Germinal center (tissue), 1 donor: ENCODE results near the gene GPS2.
"Not testable (repeated sequence)": the region's sequence is repeated elsewhere in the genome, so short reads cannot be mapped to it uniquely, and the experiment has no call there.

Experiments used
- DNase-seq: peaks from one replicate; pipeline ENCODE4 v3.0.0; 2012; ENCODE audit warnings: mixed read lengths, low spot score

The GPS2 gene

DNA sequence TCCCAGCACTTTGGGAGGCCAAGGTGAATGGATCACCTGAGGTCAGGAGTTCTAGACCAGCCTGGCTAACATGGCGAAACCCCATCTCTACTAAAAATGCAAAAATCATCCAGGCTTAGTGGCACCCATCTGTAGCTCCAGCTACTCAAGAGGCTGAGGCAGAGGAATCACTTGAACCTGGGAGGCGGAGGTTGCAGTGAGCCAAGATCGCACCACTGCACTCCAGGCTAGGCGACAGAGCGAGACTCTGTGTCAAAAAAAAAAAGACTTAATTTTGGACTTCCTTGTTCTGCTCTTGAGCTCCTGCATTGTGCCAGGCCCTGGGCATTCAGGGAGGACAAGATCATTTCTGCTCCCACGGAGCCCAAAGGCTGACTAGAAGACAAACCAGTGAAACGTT lies 22.4 kb upstream of the GPS2 start:
- DNase-seq = not testable (repeated sequence)

DNA sequence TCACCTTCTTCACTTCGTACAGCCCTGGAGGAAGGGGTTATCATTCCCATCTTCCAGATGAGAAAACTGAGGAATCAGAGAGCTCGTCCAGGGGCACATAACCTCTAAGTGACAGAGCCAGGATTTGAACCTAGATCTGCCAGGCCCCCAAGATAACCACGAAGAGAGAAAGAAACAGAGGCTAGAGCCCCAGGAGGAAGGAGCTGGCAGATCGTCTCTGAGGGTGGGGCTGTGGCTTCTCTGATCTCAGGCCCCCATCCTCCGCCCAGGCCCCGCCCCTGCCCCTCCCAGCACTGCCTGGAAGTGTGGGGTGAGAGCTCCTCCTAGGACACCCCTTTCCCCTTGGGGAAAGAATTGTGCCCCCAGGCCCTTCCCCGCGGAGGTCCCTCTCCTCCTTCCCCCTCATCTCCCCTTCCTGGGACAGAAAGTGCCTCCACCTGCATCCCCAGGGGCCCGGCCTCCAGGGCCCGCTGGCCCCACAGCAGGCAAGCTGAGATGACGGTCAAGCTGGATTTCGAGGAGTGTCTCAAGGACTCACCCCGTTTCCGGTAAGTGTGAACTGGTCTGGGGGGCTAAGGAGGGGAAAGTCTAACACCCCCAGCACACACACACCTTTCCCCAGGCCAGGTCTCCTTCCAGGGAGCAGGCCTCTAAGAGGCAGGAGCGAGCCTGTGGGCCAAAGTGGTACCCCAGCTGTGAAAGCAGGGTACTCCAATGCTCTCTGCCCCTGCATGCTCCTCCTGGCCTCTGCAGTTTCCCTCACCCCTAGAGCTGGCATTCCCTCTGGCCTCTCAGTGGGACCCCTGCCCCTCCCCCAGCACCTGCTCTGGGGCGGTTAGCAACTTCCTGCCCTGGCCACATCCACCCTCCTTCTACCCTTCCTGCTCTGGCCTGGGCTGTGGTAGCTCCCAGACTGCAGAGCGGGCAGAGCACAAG lies 21.3 kb upstream of the GPS2 start, which contains the start of gene ACAP1:
Gene ACAP1, plus strand, starts transcription at position 290 of the 936 bp plus-strand sequence. Its CDS starts 206 bp downstream, at position 496.
- peak; percentile 75 for DNase-seq

DNA sequence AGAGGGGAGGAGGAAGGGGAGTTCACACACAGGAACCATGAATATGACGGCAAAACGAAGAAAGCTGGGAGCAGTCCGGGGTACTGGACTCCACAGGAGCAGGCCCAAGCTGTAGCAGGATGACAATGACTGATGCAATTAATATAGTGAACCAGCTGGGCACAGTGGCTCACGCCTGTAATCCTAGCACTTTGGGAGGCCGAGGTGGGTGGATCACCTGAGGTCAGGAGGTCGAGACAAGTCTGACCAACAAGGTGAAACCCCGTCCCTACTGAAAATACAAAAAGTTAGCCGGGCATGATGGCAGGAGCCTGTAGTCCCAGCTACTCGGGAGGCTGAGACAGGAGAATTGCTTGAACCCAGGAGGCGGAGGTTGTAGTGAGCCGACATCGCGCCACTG lies 20.6 kb upstream of the GPS2 start:
- not testable (repeated sequence) for DNase-seq

GRCh38 chr17:7334938-7335538 lies 19.9 kb upstream of the GPS2 start:
- DNase-seq = no peak

- not testable (repeated sequence) for DNase-seq
Observed at GRCh38 chr17:7332600-7333069, 17.5 kb upstream of the GPS2 start.

GRCh38 chr17:7332111-7332510 lies 17.0 kb upstream of the GPS2 start:
- no peak for DNase-seq

GRCh38 chr17:7330638-7331015 lies 15.5 kb upstream of the GPS2 start:
- no peak for DNase-seq

GRCh38 chr17:7329997-7330637 lies 15.0 kb upstream of the GPS2 start:
- peak; percentile 91 for DNase-seq

- peak; percentile 97 for DNase-seq
Observed at GRCh38 chr17:7329374-7329996, 14.3 kb upstream of the GPS2 start.

GRCh38 chr17:7328840-7329373 lies 13.7 kb upstream of the GPS2 start, which contains the start of gene NEURL4:
Gene NEURL4, minus strand, starts transcription at chr17:7329335. Its CDS starts 23 bp downstream, at chr17:7329312.
- no peak for DNase-seq

- no peak for DNase-seq
Observed at GRCh38 chr17:7328009-7328408, 12.8 kb upstream of the GPS2 start.

DNA sequence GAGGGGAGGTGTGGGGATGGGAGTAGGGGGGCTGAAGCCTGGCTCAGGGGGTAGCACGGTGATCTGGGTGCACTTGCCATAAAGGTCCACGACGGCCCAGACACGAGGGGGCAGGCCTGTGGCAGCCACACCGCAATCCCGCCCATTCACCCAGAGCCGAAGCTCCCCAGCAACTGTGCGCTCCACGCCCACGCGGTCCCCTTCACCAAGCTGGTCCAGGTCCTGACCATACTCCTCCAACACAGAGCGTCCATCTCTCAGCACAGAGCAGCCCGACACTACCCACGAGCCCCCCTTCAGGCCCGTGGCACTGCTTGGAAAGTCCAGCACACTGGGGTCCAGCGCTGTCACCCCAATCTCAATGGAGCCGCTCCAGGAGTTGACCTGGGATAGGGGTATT lies 12.3 kb upstream of the GPS2 start:
- DNase-seq = no peak

GRCh38 chr17:7327056-7327455 lies 11.9 kb upstream of the GPS2 start:
- no peak for DNase-seq

- no peak for DNase-seq
Observed at GRCh38 chr17:7326186-7326585, 11.0 kb upstream of the GPS2 start.

GRCh38 chr17:7325031-7325528 lies 9.9 kb upstream of the GPS2 start:
- no peak for DNase-seq

DNA sequence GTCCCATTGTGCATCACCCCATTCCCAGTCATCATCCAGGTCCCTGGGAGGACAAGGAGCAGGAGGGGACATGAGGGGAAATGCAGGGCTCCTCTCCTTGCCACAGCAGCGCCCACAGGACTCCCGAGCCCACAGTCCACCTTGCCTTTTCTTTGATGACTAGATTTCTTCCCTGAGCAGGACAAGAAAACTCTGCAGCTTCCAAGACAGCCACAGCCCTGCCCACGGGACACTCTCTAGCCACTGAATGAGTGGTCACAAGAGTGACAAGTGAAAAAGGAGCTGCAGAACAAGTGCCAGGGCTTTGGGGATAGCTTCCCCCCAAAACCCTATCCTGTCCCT lies 9.2 kb upstream of the GPS2 start:
- no peak for DNase-seq

DNA sequence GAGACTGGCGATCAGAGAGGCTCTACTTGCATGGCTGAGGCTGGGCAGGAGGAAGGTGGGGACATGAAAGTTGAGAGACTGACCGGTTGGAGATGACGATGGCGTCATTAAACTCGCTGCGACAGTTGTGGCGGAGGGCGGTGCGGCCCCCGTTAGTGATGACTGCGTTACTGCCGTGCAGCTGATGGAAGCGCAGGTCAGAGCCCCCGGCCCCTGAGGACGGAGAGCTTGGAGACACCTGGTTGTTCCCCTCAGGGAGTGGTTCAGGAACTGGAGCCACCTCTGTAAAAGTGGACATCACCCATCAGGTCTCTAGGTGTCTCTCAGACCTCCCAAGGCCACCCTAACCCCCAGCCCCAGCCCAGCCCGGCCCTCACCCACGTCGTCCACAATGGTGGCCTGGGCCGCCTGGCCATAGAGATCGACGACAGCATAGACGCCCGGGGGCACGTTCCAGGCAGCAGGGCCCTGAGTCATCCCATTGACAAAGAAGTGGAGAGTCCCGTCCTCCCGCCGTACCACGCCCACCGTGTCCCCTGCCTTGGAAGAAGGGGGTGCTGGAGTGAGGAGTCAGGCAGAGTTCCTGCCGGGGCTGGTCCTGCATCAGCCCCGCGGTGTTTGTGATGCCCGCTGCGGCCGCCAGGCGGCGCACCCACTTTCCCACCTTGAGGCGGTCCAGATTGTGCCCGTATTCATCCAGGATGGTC lies 8.7 kb upstream of the GPS2 start:
- peak; percentile 70 for DNase-seq

GRCh38 chr17:7322520-7323194 lies 7.5 kb upstream of the GPS2 start:
- DNase-seq = no peak

GRCh38 chr17:7321466-7321865 lies 6.3 kb upstream of the GPS2 start:
- DNase-seq = no peak

DNA sequence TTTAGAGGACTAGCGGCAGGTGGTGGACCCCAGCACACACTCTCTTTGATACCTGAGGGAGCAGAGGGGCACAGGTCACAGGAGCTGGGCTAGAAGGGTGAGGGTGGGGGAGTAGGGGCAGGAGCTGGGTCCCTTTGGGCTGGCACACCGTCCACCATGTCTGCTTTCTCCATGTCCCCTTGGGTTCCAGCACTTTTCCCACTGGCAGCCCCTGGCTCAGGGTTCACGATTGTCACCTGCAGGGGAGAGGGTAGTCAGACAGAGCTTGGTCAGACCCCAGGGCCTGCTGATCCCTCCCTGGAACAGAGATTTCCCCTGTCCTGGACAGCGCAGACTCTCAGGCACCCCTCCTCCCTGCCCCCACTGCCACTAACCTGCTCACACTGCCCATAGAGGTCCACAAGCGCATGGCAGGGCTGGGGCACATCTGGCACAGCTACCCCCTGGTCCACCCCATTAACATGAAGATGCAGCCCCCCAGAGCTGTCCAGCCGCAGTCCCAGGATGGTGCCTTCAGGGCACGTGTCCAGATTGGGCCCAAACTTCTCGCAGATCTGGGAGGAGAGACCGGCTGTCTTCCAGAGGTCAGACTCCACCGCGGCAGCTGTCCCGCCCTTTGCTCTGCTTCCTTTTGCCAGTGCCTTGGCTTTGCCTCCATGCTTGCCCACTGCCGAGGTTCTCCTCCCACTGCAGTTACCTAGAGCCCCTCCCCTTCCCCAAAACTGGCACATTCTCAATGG lies 3.1 kb upstream of the GPS2 start:
- no peak for DNase-seq
